Aorta (tissue), 5 donors: Measurements from ENCODE around the gene CLMN. TPM values are rescaled to one million over a fixed set of nuclear protein-coding genes. Genes with fewer than 3 reads are reported as not detected.

ENCODE experiments used
- ATAC-seq: fragments of 200-7000 bp; cut with Tn5 transposase; one replicate; pipeline ENCODE4 v1.9.1; 2022; ENCODE audit warnings: moderate library complexity; ENCODE audit not compliant: low FRiP score
- DNase-seq, 2 donors: peaks; one replicate each; pipeline ENCODE4 v3.0.0-alpha.2; 2020
- H3K27ac ChIP-seq, 2 donors: one replicate each; pipeline ENCODE4 v1.5.1; 2013; ENCODE audit warnings: low read length in 2 of 2, mild to moderate bottlenecking in 2 of 2, moderate library complexity in 2 of 2, control low read depth in 1 of 2, inconsistent platforms in 1 of 2, low read depth in 1 of 2
- H3K27me3 ChIP-seq, 2 donors: one replicate each; pipeline ENCODE4 v1.6.1; 2013; ENCODE audit warnings: control low read depth in 1 of 2, low read length in 1 of 2, mild to moderate bottlenecking in 1 of 2, moderate library complexity in 1 of 2; ENCODE audit not compliant: insufficient read depth in 2 of 2, control insufficient read depth in 1 of 2
- H3K36me3 ChIP-seq, 2 donors: one replicate each; pipeline ENCODE4 v1.6.1; 2013; ENCODE audit warnings: control low read depth in 1 of 2, low read length in 1 of 2, mild to moderate bottlenecking in 1 of 2; ENCODE audit not compliant: insufficient read depth in 2 of 2, control insufficient read depth in 1 of 2
- H3K4me1 ChIP-seq, 2 donors: one replicate each; pipeline ENCODE4 v1.6.1; 2013; ENCODE audit warnings: low read length in 2 of 2, control low read depth in 1 of 2, mild to moderate bottlenecking in 1 of 2, moderate library complexity in 1 of 2; ENCODE audit not compliant: insufficient read depth in 2 of 2, control insufficient read depth in 1 of 2
- H3K4me3 ChIP-seq, 2 donors: one replicate each; pipeline ENCODE4 v1.5.1; 2013; ENCODE audit warnings: low read length in 2 of 2, control low read depth in 1 of 2, mild to moderate bottlenecking in 1 of 2
- H3K9me3 ChIP-seq: one replicate; pipeline ENCODE4 v1.6.1; 2013; ENCODE audit warnings: mild to moderate bottlenecking, low read length; ENCODE audit not compliant: control insufficient read depth
- WGBS, 2 donors: extraction: QIAGEN DNeasy Blood & Tissue Kit; methylation state at CpG; one replicate each; pipeline ENCODE4 v1.1.7; 2013; 5-methylcytosine and 5-hydroxymethylcytosine counted together
- intact Hi-C, 2 donors: fragments of 100-400 bp; cut with DNase I; formaldehyde crosslinking; loops; one replicate each; pipeline versions ENCODE4 v1.14.2 to v1.15.0; 2022
- microRNA-seq, 2 donors: library from miRNA; unstranded; fragments of <30 nt; microRNA quantifications; one replicate each; pipeline ENCODE4 v1.2.0, GENCODE V29; 2020
- polyA plus RNA-seq, 2 donors: library from polyadenylated mRNA; stranded (reverse); fragments of 200-250 nt; gene quantifications; one replicate each; pipeline ENCODE4 v1.2.3, GENCODE V29; 2013
- total RNA-seq, 2 donors: library from RNA; stranded (reverse); fragmentation: NEBNext Ultra II Directional; extraction: Animal tissue kit (Norgen Biotek cat#: 25700); gene quantifications; one replicate each; pipeline ENCODE4 v1.2.1, GENCODE V29; 2021
- donor health status: healthy with polysubstance abuse.
- donor health status: Bipolar disorder and iron deficiency.
- donor health status: DM: no; HTN: no; CAD: no.
- donor health status: DM: no; HTN: no; CAD: no.
- donor health status: DM: yes; HTN: yes; CAD: no.

CLMN gene
- total and polyA plus RNA-seq, 4 donors = 3.9 to 18.3 (median 11.0) TPM

GRCh38 chr14:95137804-95138167 is 181.9 kb downstream of the CLMN start:
- DNase-seq (no peak), ATAC-seq (no peak)
- intact Hi-C loops = no loop called here
- Histone ChIP-seq H3K9me3 (no peaks in the 10 kb centered on the region), H3K27ac (no peak overlapping the region), H3K4me1 (peaks cover 4% of the 10 kb centered on the region in 2 donors), H3K27me3 (no peaks in the 10 kb centered on the region), H3K4me3 (no peak overlapping the region), H3K36me3 (no peaks in the 10 kb centered on the region)
- 17 to 29% methylated on average over 5 of the region's 5 CpGs for WGBS, 2 donors

DNA sequence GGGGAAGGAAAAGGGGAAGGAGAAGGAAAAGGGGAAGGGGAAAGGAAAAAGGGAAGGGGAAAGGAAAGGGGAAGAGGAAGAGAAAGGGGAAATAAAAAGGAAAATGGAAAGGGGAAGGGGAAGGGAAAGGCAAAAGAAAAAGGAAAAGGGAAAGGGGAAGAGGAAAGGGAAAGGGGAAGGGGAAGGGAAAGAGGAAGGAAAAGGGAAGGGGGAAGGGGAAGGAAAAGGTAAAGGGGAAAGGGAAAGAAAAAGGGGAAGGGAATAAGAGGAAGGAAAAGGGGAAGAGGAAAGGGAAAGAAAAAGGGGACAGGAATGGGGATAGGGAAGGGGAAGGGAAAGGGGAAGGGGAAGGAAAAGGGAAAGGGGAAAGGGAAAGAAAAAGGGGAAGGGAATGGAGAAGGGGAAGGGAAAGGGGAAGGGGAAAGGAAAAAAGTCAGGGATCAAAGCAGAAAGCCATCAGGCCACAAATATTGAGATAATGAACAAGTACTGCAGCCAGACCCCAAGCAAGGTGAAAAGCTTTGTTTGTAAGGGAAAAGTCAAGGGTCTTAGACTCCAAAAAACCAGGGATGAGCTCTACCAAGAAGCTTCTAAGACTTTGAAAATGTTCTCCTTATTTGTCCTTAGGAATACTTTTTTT is 182.4 kb downstream of the CLMN start:
- no peaks in the 10 kb centered on the region for H3K27me3 ChIP-seq
- no peaks in the 10 kb centered on the region for H3K9me3 ChIP-seq
- no peak overlapping the region for H3K27ac ChIP-seq
- ATAC-seq = no peak
- DNase-seq = no peak
- H3K4me1 ChIP-seq = peaks cover 4% of the 10 kb centered on the region in 2 donors
- no peaks in the 10 kb centered on the region for H3K36me3 ChIP-seq
- intact Hi-C loops = no loop called here
- H3K4me3 ChIP-seq = no peak overlapping the region

GRCh38 chr14:95136631-95137030 is 183.1 kb downstream of the CLMN start:
- H3K27ac ChIP-seq = no peak overlapping the region
- no peaks in the 10 kb centered on the region for H3K9me3 ChIP-seq
- no peak overlapping the region for H3K4me3 ChIP-seq
- intact Hi-C loops = no loop called here
- DNase-seq (no peak), ATAC-seq (no peak)
- peaks cover 4% of the 10 kb centered on the region in 2 donors for H3K4me1 ChIP-seq
- 89 to 91% methylated on average over 1 of the region's 1 CpG for WGBS, 2 donors
- no peaks in the 10 kb centered on the region for H3K27me3 ChIP-seq
- H3K36me3 ChIP-seq = no peaks in the 10 kb centered on the region

DNA sequence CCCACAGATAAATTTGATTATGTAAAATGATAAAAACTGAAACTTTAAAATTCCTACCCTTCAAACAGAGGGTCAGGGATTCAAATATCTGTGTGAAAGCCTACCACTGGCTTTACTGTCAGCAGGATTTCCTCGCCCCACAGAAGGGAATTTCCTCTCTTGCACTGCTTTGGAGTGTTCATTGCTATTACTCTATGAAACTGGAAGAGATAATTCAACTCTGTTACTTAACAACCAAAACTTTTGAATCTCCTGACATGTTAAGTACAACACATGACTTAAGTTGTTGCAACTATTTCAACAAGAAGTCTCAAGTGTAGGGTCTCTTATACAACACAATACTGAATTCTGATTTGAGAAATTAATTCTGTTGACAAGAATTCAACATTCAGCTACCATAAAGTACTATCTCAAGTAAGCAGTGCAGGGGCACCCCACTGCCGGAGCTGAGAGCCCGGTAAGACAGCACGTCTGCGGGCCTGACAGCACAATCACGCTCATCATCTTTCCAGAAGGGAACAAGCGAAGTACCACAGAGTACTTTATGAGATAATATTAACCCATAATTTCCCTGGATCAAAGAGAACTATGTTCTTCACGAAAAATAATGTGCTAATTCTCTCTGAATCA is 185.3 kb downstream of the CLMN start:
- 92 to 94% methylated on average over 8 of the region's 8 CpGs for WGBS, 2 donors

GRCh38 chr14:95133282-95133681 is 186.4 kb downstream of the CLMN start:
- Histone ChIP-seq H3K27ac (no peak overlapping the region), H3K27me3 (no peaks in the 10 kb centered on the region), H3K36me3 (peaks cover 0 to 2% of the 10 kb centered on the region in 2 donors), H3K4me1 (peaks cover 3 to 4% of the 10 kb centered on the region in 2 donors), H3K4me3 (no peak overlapping the region), H3K9me3 (no peaks in the 10 kb centered on the region)
- WGBS, 2 donors = 88 to 93% methylated on average over 2 of the region's 2 CpGs
- no peak for ATAC-seq
- intact Hi-C loops = no loop called here
- no peak for DNase-seq

More for the DNA sequence above, 185.3 kb downstream of the CLMN start:
- intact Hi-C loops = no loop called here
- H3K4me1 ChIP-seq = peaks cover 4% of the 10 kb centered on the region in 2 donors
- H3K27me3 ChIP-seq = no peaks in the 10 kb centered on the region
- DNase-seq = no peak
- no peak overlapping the region for H3K27ac ChIP-seq
- H3K36me3 ChIP-seq = peaks cover 0 to 2% of the 10 kb centered on the region in 2 donors
- no peak overlapping the region for H3K4me3 ChIP-seq
- no peaks in the 10 kb centered on the region for H3K9me3 ChIP-seq
- ATAC-seq = no peak

DNA sequence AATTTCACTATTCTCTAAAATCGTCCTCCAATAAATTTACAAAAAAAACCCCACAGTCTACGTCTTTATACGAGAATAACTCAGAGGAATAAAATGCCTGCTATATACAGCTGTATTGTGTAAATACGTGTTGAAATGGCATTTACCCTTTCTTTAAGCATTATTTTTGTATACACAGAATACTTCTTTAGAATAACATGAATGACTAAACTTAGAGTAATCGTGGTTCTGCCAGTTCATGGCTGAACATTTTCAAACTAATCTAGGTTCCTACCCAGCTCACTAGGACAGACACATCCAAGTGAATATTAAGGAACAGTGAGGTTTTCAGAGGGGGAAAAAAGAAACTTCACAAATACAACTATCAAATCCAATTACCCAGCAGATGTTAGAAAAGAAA is 186.9 kb downstream of the CLMN start:
- Histone ChIP-seq H3K9me3 (no peaks in the 10 kb centered on the region), H3K36me3 (peaks cover 0 to 2% of the 10 kb centered on the region in 2 donors), H3K4me3 (no peak overlapping the region), H3K4me1 (peaks cover under 1 to 2% of the 10 kb centered on the region in 2 donors), H3K27ac (no peak overlapping the region), H3K27me3 (no peaks in the 10 kb centered on the region)
- DNase-seq = no peak
- intact Hi-C loops = no loop called here
- 80 to 83% methylated on average over 5 of the region's 5 CpGs for WGBS, 2 donors
- no peak for ATAC-seq

Small RNAs within 50 kb of the gene (microRNA-seq; reads per million reads assigned to microRNA genes)
- gene MIR3173 = 0 to 3.0 reads per million in 2 donors

Other genes starting within 250 kb of the CLMN start
- gene DICER1, start 162.4 kb downstream of the CLMN start, total RNA-seq = 10 to 100 TPM; 60.9 to 73.6 TPM
- gene DICER1, start 162.4 kb downstream of the CLMN start, polyA plus RNA-seq = 10 to 100 TPM in 1 of 2 donors, 1 to 10 TPM in 1; 6.4 to 11.3 TPM
- 10 to 100 TPM; 39.1 to 61.5 TPM for gene SYNE3, start 196.7 kb upstream of the CLMN start, total RNA-seq
- 1 to 10 TPM; 3.0 to 6.9 TPM for gene SYNE3, start 196.7 kb upstream of the CLMN start, polyA plus RNA-seq
- 10 to 100 TPM; 20.1 to 22.4 TPM for gene GLRX5, start 215.1 kb upstream of the CLMN start, total RNA-seq
- gene GLRX5, start 215.1 kb upstream of the CLMN start, polyA plus RNA-seq = 10 to 100 TPM; 41.9 to 54.2 TPM